DMS114 treated with DMSO at 0.1 percent for 48 hours (cell line): Measurements from ENCODE around the gene HIRA.

Source experiments
- DNase-seq: peaks from one replicate; lab custom pipeline; 2025; ENCODE audit not compliant: unreplicated experiment; lab: John Stamatoyannopoulos, UW

The HIRA gene

GRCh38 chr22:19358195-19358594, 73.3 kb downstream of the HIRA start:
- no peak for DNase-seq

GRCh38 chr22:19357270-19358105, 74.0 kb downstream of the HIRA start:
- DNase-seq = no peak

- no peak for DNase-seq
Measured at GRCh38 chr22:19356708-19357269, 74.7 kb downstream of the HIRA start.

- no peak for DNase-seq
Measured at GRCh38 chr22:19355413-19356157, 75.9 kb downstream of the HIRA start.

- DNase-seq = no peak
Measured at GRCh38 chr22:19354201-19354600, 77.3 kb downstream of the HIRA start.

GRCh38 chr22:19353363-19354131, 78.0 kb downstream of the HIRA start:
- DNase-seq = no peak

- DNase-seq = no peak
Measured at GRCh38 chr22:19352766-19353165, 78.8 kb downstream of the HIRA start.

GRCh38 chr22:19352217-19352616, 79.3 kb downstream of the HIRA start:
- DNase-seq = no peak

GRCh38 chr22:19351604-19352003, 79.9 kb downstream of the HIRA start:
- DNase-seq = no peak

GRCh38 chr22:19350947-19351346, 80.6 kb downstream of the HIRA start:
- DNase-seq = no peak

GRCh38 chr22:19350476-19350859, 81.1 kb downstream of the HIRA start:
- DNase-seq = no peak

- no peak for DNase-seq
Measured at GRCh38 chr22:19349778-19350475, 81.6 kb downstream of the HIRA start.

GRCh38 chr22:19346677-19347265, 84.8 kb downstream of the HIRA start:
- DNase-seq = no peak

- DNase-seq = no peak
Measured at GRCh38 chr22:19344420-19344819, 87.1 kb downstream of the HIRA start.

- no peak for DNase-seq
Measured at GRCh38 chr22:19343470-19343869, 88.1 kb downstream of the HIRA start.

GRCh38 chr22:19341500-19341899, 90.0 kb downstream of the HIRA start:
- no peak for DNase-seq

- no peak for DNase-seq
Measured at GRCh38 chr22:19337137-19337536, 94.4 kb downstream of the HIRA start.

GRCh38 chr22:19336133-19337075, 95.1 kb downstream of the HIRA start:
- no peak for DNase-seq

GRCh38 chr22:19331975-19332374, 99.6 kb downstream of the HIRA start:
- no peak for DNase-seq
